ENCODE results near the gene HMGA1. TPM values are rescaled to one million over a fixed set of nuclear protein-coding genes. Genes with fewer than 3 reads are reported as not detected.

The HMGA1 gene
- polyA plus RNA-seq, 1 of the 3 experiments (the other 2 are of a cell fraction), result 433 TPM

- no peaks in the 10 kb centered on the region for H3K4me1 ChIP-seq (ENCODE audit: control insufficient read depth in 1 of 2, insufficient read depth in 2 of 2, low read depth in 1 of 2, low read length in 1 of 2)
- 83% methylated on average over 12 of the region's 12 CpGs for WGBS (ENCODE audit: low lambda C conversion rate)
- no peaks in the 10 kb centered on the region for H3K27me3 ChIP-seq (ENCODE audit: insufficient read depth)
- H4K20me1 ChIP-seq (ENCODE audit: insufficient read depth), result no peaks in the 10 kb centered on the region
- H3F3A ChIP-seq (replicated peaks; ENCODE audit: insufficient read depth), result no peaks in the 10 kb centered on the region
- no peaks in the 10 kb centered on the region for H3K9me2 ChIP-seq
- H3K27ac ChIP-seq (ENCODE audit: low read depth in 2 of 2, low read length in 1 of 2), result no peak overlapping the region
- no peaks in the 10 kb centered on the region for H3K79me2 ChIP-seq (ENCODE audit: insufficient read depth)
- H3K9ac ChIP-seq, result no peak overlapping the region
- TF ChIP-seq TAF1 (IDR thresholded peaks at IDR 0.05; ENCODE audit: borderline replicate concordance, low read depth, low read length), result no peak
- TF ChIP-seq ZBTB33 (IDR thresholded peaks at IDR 0.05; ENCODE audit: borderline replicate concordance, low read depth), result no peak
- TF ChIP-seq EP300 (IDR thresholded peaks at IDR 0.05; ENCODE audit: borderline replicate concordance in 1 of 2, low read depth in 1 of 2, low read length in 1 of 2), result no peak
- TF ChIP-seq FOXM1 (IDR thresholded peaks at IDR 0.05; ENCODE audit: low read depth), result no peak
- TF ChIP-seq MEF2A (IDR thresholded peaks at IDR 0.05; ENCODE audit: borderline replicate concordance, low read depth), result no peak
- TF ChIP-seq USF2 (IDR thresholded peaks at IDR 0.05; ENCODE audit: borderline replicate concordance, low read depth, low read length), result no peak
- no peak for TF ChIP-seq MXI1 (IDR thresholded peaks at IDR 0.05; ENCODE audit: low read depth, low read length)
- no peak for TF ChIP-seq ELF1 (IDR thresholded peaks at IDR 0.05)
- no peak for TF ChIP-seq FOSL2 (IDR thresholded peaks at IDR 0.05; ENCODE audit: borderline replicate concordance, low read depth)
- no peak for TF ChIP-seq RFX5 (IDR thresholded peaks at IDR 0.05; ENCODE audit: low read length)
- no peak for TF ChIP-seq GABPA (IDR thresholded peaks at IDR 0.05; ENCODE audit: low read depth)
- TF ChIP-seq USF1 (IDR thresholded peaks at IDR 0.05; ENCODE audit: borderline replicate concordance, low read depth), result no peak
- TF ChIP-seq TEAD4 (IDR thresholded peaks at IDR 0.05; ENCODE audit: borderline replicate concordance, insufficient read depth), result no peak
- no peak for TF ChIP-seq TCF12 (IDR thresholded peaks at IDR 0.05)
- TF ChIP-seq GATA2 (CRISPR knock-in tag; IDR thresholded peaks at IDR 0.05), result no peak
- no peak for TF ChIP-seq PBX3 (IDR thresholded peaks at IDR 0.05)
- TF ChIP-seq SIN3A (IDR thresholded peaks at IDR 0.05; ENCODE audit: borderline replicate concordance, low read depth, low read length), result no peak
- TF ChIP-seq YY1 (IDR thresholded peaks at IDR 0.05; ENCODE audit: low read depth), result no peak
- no peak for TF ChIP-seq CTCF (IDR thresholded peaks at IDR 0.05)
- TF ChIP-seq RXRA (IDR thresholded peaks at IDR 0.05; ENCODE audit: borderline replicate concordance, low read depth), result no peak
- no peak overlapping the region for H3K4me2 ChIP-seq
- H3K4me3 ChIP-seq (ENCODE audit: low read depth in 2 of 2, low read length in 1 of 2), result no peak overlapping the region
- H2AFZ ChIP-seq (ENCODE audit: low read depth), result no peak overlapping the region
- DNase-seq, result no peak
- no peaks in the 10 kb centered on the region for H3K9me3 ChIP-seq
- POLR2A ChIA-PET, result no interaction called here
- no peaks in the 10 kb centered on the region for H3K36me3 ChIP-seq (replicated peaks in 1 of 2; ENCODE audit: control insufficient read depth in 1 of 2, insufficient read depth in 2 of 2, low read length in 1 of 2)
- CTCF ChIA-PET, result interaction anchor here (0.6 to 2.1 kb wide), 8 partner anchors 12 to 1015 kb away, joined by 3 to 7 read pairs (median 4); partner anchors contain the start of gene SMIM29
These were observed 46.7 kb upstream of the HMGA1 start for GRCh38 chr6:34189806-34190503.
